Adrenal gland (tissue), 5 donors: ENCODE data around the gene RECQL.

Experiments used
- CTCF ChIP-seq, 6 experiments: fragments of 450-650 bp in 4 of 6; fragments of 200-600 bp in 2 of 6; sonication (generic) in 1 of 6; IDR thresholded peaks; 1 replicate in 5 of 6; 2 replicates in 1 of 6; pipeline versions ENCODE4 v1.5.1 to v1.8.0; 2016 to 2021; ENCODE audit warnings: antibody characterized with exemption in 6 of 6, mild to moderate bottlenecking in 2 of 6, moderate library complexity in 1 of 6
- POLR2A ChIP-seq, 2 donors: fragments of 450-650 bp; IDR thresholded peaks; one replicate each; pipeline ENCODE4 v1.6.1; 2017; ENCODE audit warnings: antibody characterized with exemption in 2 of 2, mild to moderate bottlenecking in 2 of 2, moderate library complexity in 1 of 2
- donor health status: DM: no; HTN: no; CAD: no.

- TF ChIP-seq POLR2A (IDR thresholded peaks at IDR 0.05) (no peak), CTCF (IDR thresholded peaks at IDR 0.05) (no peak)
These were observed 45.3 kb upstream of the RECQL start for GRCh38 chr12:21546716-21547115.
